OCI-LY7 (cell line): ENCODE results near the gene DEGS1. TPM values are rescaled to one million over a fixed set of nuclear protein-coding genes. Genes with fewer than 3 reads are reported as not detected.

ENCODE experiments used
- BruUV-seq: library from RNA; stranded (reverse); fragments of 400-500 nt; replicated peaks from 2 replicates; lab custom pipeline; 2021; lab: Mats Ljungman, UMichigan
- CTCF ChIA-PET: fragments of 300-600 bp; sonication (Branson Sonifier 250); formaldehyde crosslinking; loops from one replicate; lab custom pipeline; 2022; ENCODE audit warnings: antibody characterized with exemption; ENCODE audit not compliant: unreplicated experiment; lab: Charles Lee
- POLR2A ChIA-PET: fragments of 300-600 bp; sonication (Branson Sonifier 250); formaldehyde crosslinking; loops from one replicate; lab custom pipeline; 2022; ENCODE audit warnings: antibody characterized with exemption; lab: Charles Lee
- DNase-seq: peaks from one replicate; pipeline ENCODE4 v3.0.0-alpha.2; 2015; ENCODE audit warnings: low spot score
- H2AFZ ChIP-seq: fragments of 200-600 bp; sonication (generic), shearing (Covaris generic); 2 replicates; pipeline ENCODE4 v1.6.1; 2014; ENCODE audit warnings: mild to moderate bottlenecking, antibody characterized with exemption, low read length, moderate library complexity
- H3K27ac ChIP-seq: fragments of 200-600 bp; sonication (generic); 2 replicates; pipeline ENCODE4 v1.5.1; 2014; ENCODE audit warnings: mixed run types, low read depth, mild to moderate bottlenecking, moderate library complexity, low read length, inconsistent platforms; ENCODE audit not compliant: poor library complexity, severe bottlenecking
- H3K36me3 ChIP-seq: fragments of 200-600 bp; sonication (generic); 2 replicates; pipeline ENCODE4 v1.6.1; 2014; ENCODE audit warnings: mild to moderate bottlenecking, antibody characterized with exemption, low read length, moderate library complexity, mixed read lengths; ENCODE audit not compliant: insufficient read depth
- H3K4me1 ChIP-seq: fragments of 200-600 bp; sonication (generic); 2 replicates; pipeline ENCODE4 v1.5.1; 2014; ENCODE audit warnings: mild to moderate bottlenecking, low read length; ENCODE audit not compliant: insufficient read depth, poor library complexity, severe bottlenecking
- H3K4me2 ChIP-seq: fragments of 200-600 bp; sonication (generic); 2 replicates; pipeline ENCODE4 v1.6.1; 2014; ENCODE audit warnings: mild to moderate bottlenecking, low read length
- H3K4me3 ChIP-seq: fragments of 200-600 bp; sonication (generic); 2 replicates; pipeline ENCODE4 v1.5.1; 2014; ENCODE audit warnings: mild to moderate bottlenecking, low read depth, low read length; ENCODE audit not compliant: poor library complexity, severe bottlenecking
- H3K79me2 ChIP-seq: fragments of 200-600 bp; sonication (generic); 2 replicates; pipeline ENCODE4 v1.6.1; 2016; ENCODE audit warnings: low read depth, mild to moderate bottlenecking, low read length, moderate library complexity, mixed read lengths; ENCODE audit not compliant: insufficient read depth
- H3K9me2 ChIP-seq: fragments of 200-600 bp; sonication (generic); 2 replicates; pipeline ENCODE4 v1.6.1; 2016; ENCODE audit warnings: mild to moderate bottlenecking, low read length, mixed read lengths; ENCODE audit not compliant: insufficient read depth
- H3K9me3 ChIP-seq: fragments of 200-600 bp; sonication (generic); 2 replicates; pipeline ENCODE4 v1.6.1; 2014; ENCODE audit warnings: mild to moderate bottlenecking, mixed run types, low read length, mixed read lengths
- H4K20me1 ChIP-seq: fragments of 200-600 bp; sonication (generic); 2 replicates; pipeline ENCODE4 v1.6.1; 2014; ENCODE audit warnings: mild to moderate bottlenecking, antibody characterized with exemption, low read length, moderate library complexity, mixed read lengths; ENCODE audit not compliant: insufficient read depth
- EZH2phosphoT487 ChIP-seq: fragments of 200-600 bp; sonication (generic); IDR thresholded peaks from 2 replicates; pipeline ENCODE4 v1.6.1; 2018; ENCODE audit warnings: low read depth, borderline replicate concordance, mild to moderate bottlenecking, mixed run types, antibody characterized with exemption, low read length, moderate library complexity, mixed read lengths
- intact Hi-C: fragments of 100-400 bp; cut with micrococcal nuclease; formaldehyde crosslinking; loops from one replicate; pipeline ENCODE4 v1.10.0; 2022; ENCODE audit not compliant: unreplicated experiment
- total RNA-seq, 2 experiments: library from RNA; depleted of rRNA in 1 of 2; stranded (reverse); fragments of >200 nt in 1 of 2; shearing (Covaris generic) in 1 of 2; gene quantifications; 2 replicates each; pipeline ENCODE4 v1.2.3, GENCODE V29; 2014 to 2022
- TF ChIP-seq, protein P1 (sequence below): fragments of 200-600 bp; sonication (generic); conservative IDR thresholded peaks from 2 replicates; pipeline ENCODE4 v1.5.1; 2014; ENCODE audit warnings: mild to moderate bottlenecking, antibody characterized with exemption, low read length, moderate library complexity, mixed read lengths

The DEGS1 gene
- total RNA-seq, 2 experiments from 2014 or later = 34.8 to 53.2 TPM

DNA sequence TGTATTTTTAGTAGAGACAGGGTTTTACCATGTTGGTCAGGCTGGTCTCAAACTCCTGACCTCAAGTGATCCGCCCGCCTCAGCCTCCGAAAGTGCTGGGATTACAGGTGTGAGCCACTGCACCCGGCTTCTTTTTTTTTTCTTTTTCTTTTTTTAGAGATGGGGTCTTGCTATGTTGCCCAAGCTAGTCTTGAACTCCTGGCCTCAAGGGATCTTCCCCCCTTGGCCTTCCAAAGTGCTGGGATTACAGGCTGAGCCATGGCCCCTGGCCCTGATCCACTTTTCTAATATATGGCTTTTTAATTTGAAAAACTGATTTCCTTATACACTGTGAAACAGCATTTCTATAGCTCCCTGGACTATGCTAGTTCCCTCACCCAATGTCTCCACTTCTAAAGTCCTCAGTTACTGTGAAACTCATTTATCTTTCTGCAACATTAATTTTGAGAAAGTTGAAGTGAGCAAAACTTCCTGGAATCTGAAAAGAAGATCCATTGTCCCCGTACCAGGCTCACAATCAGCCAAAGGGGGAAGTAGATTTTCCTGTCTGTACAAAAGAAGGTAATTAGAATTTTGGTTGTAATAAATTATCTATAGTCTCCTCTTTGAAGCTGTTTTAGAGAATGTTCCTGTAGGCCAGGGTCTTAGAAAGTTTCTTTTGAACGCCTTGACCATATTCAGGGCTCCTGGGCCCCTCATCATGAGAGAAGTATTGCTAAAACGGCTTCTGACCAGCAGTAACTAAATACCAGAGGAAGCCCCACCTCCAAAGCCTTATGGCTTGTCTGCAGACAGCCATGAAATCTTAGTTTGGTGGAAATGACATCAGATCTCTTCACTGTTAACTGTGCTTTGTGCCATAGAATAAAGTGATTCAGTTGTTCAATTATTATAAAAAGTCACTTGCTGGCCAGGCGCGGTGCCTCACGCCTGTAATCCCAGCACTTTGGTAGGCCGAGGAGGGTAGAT is 34.9 kb downstream of the DEGS1 start:
- ChIA-PET CTCF (no interaction called here), POLR2A (no interaction called here)
- TF ChIP-seq, protein P1, sequence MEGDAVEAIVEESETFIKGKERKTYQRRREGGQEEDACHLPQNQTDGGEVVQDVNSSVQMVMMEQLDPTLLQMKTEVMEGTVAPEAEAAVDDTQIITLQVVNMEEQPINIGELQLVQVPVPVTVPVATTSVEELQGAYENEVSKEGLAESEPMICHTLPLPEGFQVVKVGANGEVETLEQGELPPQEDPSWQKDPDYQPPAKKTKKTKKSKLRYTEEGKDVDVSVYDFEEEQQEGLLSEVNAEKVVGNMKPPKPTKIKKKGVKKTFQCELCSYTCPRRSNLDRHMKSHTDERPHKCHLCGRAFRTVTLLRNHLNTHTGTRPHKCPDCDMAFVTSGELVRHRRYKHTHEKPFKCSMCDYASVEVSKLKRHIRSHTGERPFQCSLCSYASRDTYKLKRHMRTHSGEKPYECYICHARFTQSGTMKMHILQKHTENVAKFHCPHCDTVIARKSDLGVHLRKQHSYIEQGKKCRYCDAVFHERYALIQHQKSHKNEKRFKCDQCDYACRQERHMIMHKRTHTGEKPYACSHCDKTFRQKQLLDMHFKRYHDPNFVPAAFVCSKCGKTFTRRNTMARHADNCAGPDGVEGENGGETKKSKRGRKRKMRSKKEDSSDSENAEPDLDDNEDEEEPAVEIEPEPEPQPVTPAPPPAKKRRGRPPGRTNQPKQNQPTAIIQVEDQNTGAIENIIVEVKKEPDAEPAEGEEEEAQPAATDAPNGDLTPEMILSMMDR = no peak
- TF ChIP-seq EZH2phosphoT487 = no peak
- H3K4me2 ChIP-seq = no peak overlapping the region
- H4K20me1 ChIP-seq = no peaks in the 10 kb centered on the region
- H3K27ac ChIP-seq = no peak overlapping the region
- no TSS peak for BruUV-seq
- no peaks in the 10 kb centered on the region for H3K79me2 ChIP-seq
- H2AFZ ChIP-seq = peak overlapping the region; percentile 64; the same call in 1 of the 2 replicates
- intact Hi-C loops = no loop called here
- H3K36me3 ChIP-seq = no peaks in the 10 kb centered on the region
- H3K4me3 ChIP-seq = no peak overlapping the region
- DNase-seq = no peak
- H3K9me2 ChIP-seq = no peaks in the 10 kb centered on the region
- no peaks in the 10 kb centered on the region for H3K9me3 ChIP-seq
- H3K4me1 ChIP-seq = no peaks in the 10 kb centered on the region

DNA sequence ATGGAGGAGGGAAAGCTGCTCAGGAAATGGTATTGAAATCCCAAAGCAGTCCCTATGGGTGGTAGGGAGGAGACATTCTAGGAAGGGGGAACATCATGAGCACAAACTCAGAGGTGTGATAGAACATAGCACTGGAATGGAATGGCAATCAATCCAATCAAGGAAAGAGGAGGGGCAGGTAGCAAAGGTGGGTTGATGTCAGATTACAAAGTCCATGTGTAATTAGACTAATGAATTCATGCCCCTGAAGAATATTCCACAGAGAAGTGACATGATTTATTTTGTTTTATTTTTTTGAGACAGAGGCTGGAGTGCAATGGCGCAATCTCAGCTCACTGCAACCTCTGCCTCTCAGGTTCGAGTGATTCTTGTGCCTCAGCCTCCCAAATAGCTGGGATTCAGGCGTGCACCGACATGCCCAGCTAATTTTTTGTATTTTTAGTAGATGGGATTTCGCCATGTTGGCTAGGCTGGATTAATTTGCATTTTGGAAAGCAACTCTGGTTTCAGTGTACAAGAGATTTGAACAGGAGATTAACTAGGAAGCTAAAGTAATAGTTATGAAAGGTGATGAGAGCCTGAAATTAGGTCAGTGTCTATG is 36.1 kb downstream of the DEGS1 start:
- no peak overlapping the region for H3K4me2 ChIP-seq
- DNase-seq = no peak
- no TSS peak for BruUV-seq
- no peak overlapping the region for H2AFZ ChIP-seq
- H3K27ac ChIP-seq = no peak overlapping the region
- H3K9me3 ChIP-seq = no peaks in the 10 kb centered on the region
- CTCF ChIA-PET = no interaction called here
- H3K79me2 ChIP-seq = no peaks in the 10 kb centered on the region
- no peaks in the 10 kb centered on the region for H3K4me1 ChIP-seq
- TF ChIP-seq, protein P1 = no peak
- TF ChIP-seq EZH2phosphoT487 = no peak
- POLR2A ChIA-PET = interaction anchor here (0.6 kb wide), 2 partner anchors 40 to 62 kb away, joined by 3 read pairs; no protein-coding TSS in a partner anchor
- no peaks in the 10 kb centered on the region for H4K20me1 ChIP-seq
- no peak overlapping the region for H3K4me3 ChIP-seq
- intact Hi-C loops = no loop called here
- no peaks in the 10 kb centered on the region for H3K9me2 ChIP-seq
- no peaks in the 10 kb centered on the region for H3K36me3 ChIP-seq
